ENCODE data around the gene TERT.

The TERT gene

GRCh38 chr5:1259806-1260480 is 34.9 kb downstream of the TERT start:
- DNase-seq (ENCODE audit: low spot score), result no peak

- no peak for DNase-seq (ENCODE audit: low spot score)
Measured at GRCh38 chr5:1257841-1258240, 37.0 kb downstream of the TERT start.

GRCh38 chr5:1257363-1257762 is 37.5 kb downstream of the TERT start:
- DNase-seq (ENCODE audit: low spot score), result no peak

GRCh38 chr5:1256776-1257175 is 38.1 kb downstream of the TERT start:
- DNase-seq (ENCODE audit: low spot score), result no peak

GRCh38 chr5:1255081-1255561 is 39.7 kb downstream of the TERT start:
- DNase-seq (ENCODE audit: low spot score), result no peak

GRCh38 chr5:1254196-1254595 is 40.7 kb downstream of the TERT start:
- DNase-seq (ENCODE audit: low spot score), result no peak

- DNase-seq (ENCODE audit: low spot score), result no peak
Measured at GRCh38 chr5:1253456-1254105, 41.3 kb downstream of the TERT start.

GRCh38 chr5:1252681-1253080 is 42.2 kb downstream of the TERT start:
- no peak for DNase-seq (ENCODE audit: low spot score)

GRCh38 chr5:1251678-1252580 is 42.9 kb downstream of the TERT start:
- no peak for DNase-seq (ENCODE audit: low spot score)

GRCh38 chr5:1249366-1250280 is 45.2 kb downstream of the TERT start:
- no peak for DNase-seq (ENCODE audit: low spot score)

GRCh38 chr5:1247811-1248210 is 47.1 kb downstream of the TERT start:
- no peak for DNase-seq (ENCODE audit: low spot score)

- peak; percentile 4 for DNase-seq (ENCODE audit: low spot score)
Measured at GRCh38 chr5:1246711-1247431, 48.0 kb downstream of the TERT start.

- DNase-seq (ENCODE audit: low spot score), result peak; percentile 4
Measured at GRCh38 chr5:1245905-1246576, 48.8 kb downstream of the TERT start.

GRCh38 chr5:1244976-1245375 is 49.9 kb downstream of the TERT start:
- no peak for DNase-seq (ENCODE audit: low spot score)

- no peak for DNase-seq (ENCODE audit: low spot score)
Measured at GRCh38 chr5:1244255-1244654, 50.6 kb downstream of the TERT start.

- no peak for DNase-seq (ENCODE audit: low spot score)
Measured at GRCh38 chr5:1243487-1244130, 51.3 kb downstream of the TERT start.

GRCh38 chr5:1242733-1243486 is 52.0 kb downstream of the TERT start:
- DNase-seq (ENCODE audit: low spot score), result no peak

- no peak for DNase-seq (ENCODE audit: low spot score)
Measured at GRCh38 chr5:1241509-1242080, 53.3 kb downstream of the TERT start.
